Natural killer cell treated with Interleukin-12 subunit alpha and Interleukin-12 subunit beta and Interleukin-15 and Interleukin-18, amount 100 ng/mL, for 72 hours (primary cell): Measurements from ENCODE around the gene C4orf17. TPM values are rescaled to one million over a fixed set of nuclear protein-coding genes. Genes with fewer than 3 reads are reported as not detected.

Experiments
- total RNA-seq, 2 donors: library from RNA; stranded (reverse); gene quantifications; one replicate each; pipeline ENCODE4 v1.2.3, GENCODE V29; 2022

The C4orf17 gene
- total RNA-seq, 2 donors from 2014 or later, result not detected

Other genes with a start within 250 kb of the C4orf17 start
- gene ADH1A, start 220.0 kb upstream of the C4orf17 start, total RNA-seq, result not detected
- not detected for gene ADH1B, start 189.6 kb upstream of the C4orf17 start, total RNA-seq
- not detected for gene ADH1C, start 158.3 kb upstream of the C4orf17 start, total RNA-seq
- gene ADH7, start 75.7 kb upstream of the C4orf17 start, total RNA-seq, result not detected
- 1 to 10 TPM; 6.9 to 8.8 TPM for gene TRMT10A, start 53.0 kb downstream of the C4orf17 start, total RNA-seq
- under 1 TPM in 1 of 2 donors, not detected in 1; 0.64 TPM for gene MTTP, start 63.8 kb downstream of the C4orf17 start, total RNA-seq
- gene C4orf54, start 146.8 kb downstream of the C4orf17 start, total RNA-seq, result not detected